Natural killer cell (primary cell): ENCODE measurements around the gene CDK18. TPM values are rescaled to one million over a fixed set of nuclear protein-coding genes. Genes with fewer than 3 reads are reported as not detected.

Experiments used
- ATAC-seq, 3 donors: fragments of 150-1000 bp in 2 of 3; fragments of 200-7000 bp in 1 of 3; cut with Tn5 transposase; 1 replicate in 1 of 3; 2 replicates in 2 of 3; pipeline ENCODE4 v1.10.0; 2021; ENCODE audit warnings: mild to moderate bottlenecking in 2 of 3, moderate library complexity in 2 of 3
- DNase-seq, 2 donors: peaks; one replicate each; pipeline versions ENCODE4 v3.0.0 to v3.0.0-alpha.2; 2013 to 2021; ENCODE audit warnings: mixed read lengths in 1 of 2
- H3K27ac ChIP-seq: one replicate; pipeline ENCODE4 v1.5.1; 2013; ENCODE audit warnings: mild to moderate bottlenecking, low read length
- H3K27me3 ChIP-seq: one replicate; pipeline ENCODE4 v1.6.1; 2013; ENCODE audit warnings: low read length; ENCODE audit not compliant: control insufficient read depth, insufficient read depth
- H3K36me3 ChIP-seq: one replicate; pipeline ENCODE4 v1.6.1; 2013; ENCODE audit warnings: low read length; ENCODE audit not compliant: control insufficient read depth, insufficient read depth
- H3K4me1 ChIP-seq: one replicate; pipeline ENCODE4 v1.6.1; 2013; ENCODE audit warnings: low read length; ENCODE audit not compliant: control insufficient read depth, insufficient read depth
- H3K4me3 ChIP-seq: one replicate; pipeline ENCODE4 v1.5.1; 2013; ENCODE audit warnings: low read length
- H3K9me3 ChIP-seq: one replicate; pipeline ENCODE4 v1.6.1; 2013; ENCODE audit warnings: low read length; ENCODE audit not compliant: control insufficient read depth, insufficient read depth
- H3K27ac Mint-ChIP-seq, 2 donors: one replicate each; pipeline ENCODE4 v1.8.0; 2022; ENCODE audit warnings: mild to moderate bottlenecking in 2 of 2, mixed read lengths in 2 of 2, moderate library complexity in 1 of 2
- H3K27me3 Mint-ChIP-seq, 2 donors: one replicate each; pipeline ENCODE4 v1.8.0; 2022; ENCODE audit warnings: low read depth in 2 of 2, mixed read lengths in 2 of 2
- H3K36me3 Mint-ChIP-seq: one replicate; pipeline ENCODE4 v1.8.0; 2022; ENCODE audit warnings: mixed read lengths
- H3K4me1 Mint-ChIP-seq, 2 donors: one replicate each; pipeline ENCODE4 v1.8.0; 2022; ENCODE audit warnings: mixed read lengths in 2 of 2
- H3K4me3 Mint-ChIP-seq: one replicate; pipeline ENCODE4 v1.8.0; 2022; ENCODE audit warnings: mild to moderate bottlenecking, moderate library complexity, mixed read lengths
- H3K9me3 Mint-ChIP-seq, 2 donors: one replicate each; pipeline ENCODE4 v1.8.0; 2022; ENCODE audit warnings: mixed read lengths in 2 of 2
- CTCF ChIP-seq: fragments of 200-600 bp; IDR thresholded peaks from one replicate; pipeline ENCODE4 v1.8.0; 2022; ENCODE audit warnings: antibody characterized with exemption
- WGBS: methylation state at CpG from one replicate; pipeline ENCODE4 v1.1.7; 2013; ENCODE audit warnings: missing lambda C conversion rate; ENCODE audit not compliant: insufficient coverage; 5-methylcytosine and 5-hydroxymethylcytosine counted together
- intact Hi-C: fragments of 100-400 bp; cut with micrococcal nuclease; formaldehyde crosslinking; loops from one replicate; pipeline ENCODE4 v1.14.2; 2022
- total RNA-seq, 4 donors: library from RNA; stranded (reverse); fragments of 120-200 nt in 1 of 4; gene quantifications; one replicate each; pipeline versions ENCODE4 v1.2.3 to v1.2.4, GENCODE V29; 2013 to 2022

Gene CDK18
- total RNA-seq, 3 donors from 2014 or later (not counting 1 experiment from before 2014, with no cell fraction given): 1.9 to 5.3 (median 4.0) TPM

GRCh38 chr1:205531191-205532025 lies 26.9 kb downstream of the CDK18 start:
- Mint-ChIP-seq H3K27ac (no peak overlapping the region), H3K4me3 (no peak overlapping the region), H3K9me3 (no peaks in the 10 kb centered on the region), H3K4me1 (peaks cover 0 to 7% of the 10 kb centered on the region in 2 donors), H3K36me3 (no peaks in the 10 kb centered on the region), H3K27me3 (peaks cover 0 to 13% of the 10 kb centered on the region in 2 donors)
- WGBS: 81% methylated on average over 20 of the region's 20 CpGs
- Histone ChIP-seq H3K27ac (no peak overlapping the region), H3K27me3 (no peaks in the 10 kb centered on the region), H3K36me3 (no peaks in the 10 kb centered on the region), H3K9me3 (no peaks in the 10 kb centered on the region), H3K4me3 (no peak overlapping the region), H3K4me1 (peaks cover 10% of the 10 kb centered on the region)
- DNase-seq (no peak), ATAC-seq (no peak)
- intact Hi-C loops: no loop called here
- TF ChIP-seq CTCF: no peak

DNA sequence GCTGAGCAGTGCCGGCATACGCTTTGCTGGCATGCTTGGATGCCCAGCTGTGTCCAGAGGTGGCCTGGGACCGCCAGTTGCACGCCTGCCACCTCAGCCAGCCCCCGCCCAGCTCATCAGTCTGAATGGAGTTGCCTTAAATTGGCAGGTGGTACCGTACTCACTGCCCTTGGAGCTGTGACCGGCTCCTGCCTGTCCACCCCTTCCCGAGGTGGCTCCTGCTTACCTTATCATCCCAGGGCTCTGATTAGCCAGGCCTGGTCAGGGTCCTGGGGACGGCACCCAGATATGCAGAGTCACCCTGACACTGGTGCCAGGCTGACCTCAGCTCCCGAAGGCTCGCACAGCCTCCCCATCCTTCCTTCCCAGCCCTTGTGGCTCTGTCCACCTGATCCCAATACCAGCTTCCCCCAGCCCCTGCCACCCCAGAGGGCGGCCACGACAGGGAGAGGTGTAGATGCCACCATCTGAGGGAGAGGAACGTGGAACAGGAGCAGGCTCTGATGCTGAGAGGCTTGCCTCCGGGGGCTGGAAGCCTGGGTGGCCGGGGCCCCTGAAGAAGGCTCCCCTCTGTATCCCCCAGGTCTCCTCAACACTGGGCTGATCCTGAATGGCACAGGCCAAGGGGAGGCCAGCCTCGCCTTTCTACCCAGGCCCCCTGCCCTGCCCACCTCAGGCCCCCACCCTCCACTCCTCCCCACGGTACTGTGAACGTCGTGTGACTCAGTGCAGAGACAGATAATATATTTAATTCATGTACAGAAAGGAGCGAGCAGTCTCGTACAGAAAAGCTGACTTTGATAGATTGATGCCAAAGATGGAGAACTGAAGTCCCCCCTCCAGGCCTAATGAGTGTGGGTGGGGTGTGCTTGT lies 27.8 kb downstream of the CDK18 start:
- Mint-ChIP-seq H3K27me3 (peaks cover 5 to 16% of the 10 kb centered on the region in 2 donors), H3K4me3 (no peak overlapping the region), H3K9me3 (no peaks in the 10 kb centered on the region), H3K27ac (no peak overlapping the region), H3K36me3 (no peaks in the 10 kb centered on the region), H3K4me1 (peaks cover 0 to 7% of the 10 kb centered on the region in 2 donors)
- Histone ChIP-seq H3K27me3 (no peaks in the 10 kb centered on the region), H3K9me3 (no peaks in the 10 kb centered on the region), H3K4me3 (no peak overlapping the region), H3K27ac (no peak overlapping the region), H3K36me3 (no peaks in the 10 kb centered on the region), H3K4me1 (peaks cover 13% of the 10 kb centered on the region)
- ATAC-seq: no peak
- DNase-seq: no peak
- intact Hi-C loops: no loop called here
- TF ChIP-seq CTCF: no peak
- 88% methylated on average over 17 of the region's 22 CpGs for WGBS

DNA sequence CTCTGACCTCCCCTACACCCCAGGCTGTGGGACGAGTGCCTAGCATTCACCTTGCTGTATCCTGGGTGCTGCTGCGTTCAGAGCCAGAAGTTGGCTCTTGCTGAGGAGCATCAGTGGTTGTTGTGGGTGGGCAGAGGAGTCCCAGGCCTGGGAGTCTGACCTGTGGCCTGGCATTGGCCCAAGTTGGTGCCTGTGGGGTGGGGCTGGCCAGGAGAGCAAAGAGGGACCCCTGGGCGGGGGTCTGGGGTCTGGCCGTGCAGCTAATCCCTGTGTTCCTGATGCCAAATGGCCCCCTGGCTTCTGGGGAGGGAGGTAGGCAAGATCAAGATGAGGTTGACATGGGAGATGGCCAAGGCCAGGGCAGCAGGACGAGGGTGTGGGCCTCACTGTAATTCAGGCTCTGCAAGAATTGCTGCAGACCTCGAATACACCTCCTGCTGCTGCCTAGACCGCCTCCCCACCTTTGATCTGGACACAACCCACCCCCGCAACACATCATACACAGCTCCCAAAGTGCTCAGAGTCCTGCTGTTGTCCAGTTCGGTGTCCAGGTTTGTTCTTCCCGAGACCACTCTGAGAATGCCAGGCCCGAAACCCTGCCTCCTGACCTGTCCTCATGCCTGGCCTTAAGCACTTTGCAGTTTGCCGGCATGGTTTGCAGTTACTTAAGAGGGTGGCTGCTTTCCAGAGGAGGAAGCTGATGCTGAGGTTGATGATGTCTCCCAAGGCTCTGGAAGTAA lies 28.7 kb downstream of the CDK18 start:
- H3K9me3 Mint-ChIP-seq: no peaks in the 10 kb centered on the region
- DNase-seq (no peak), ATAC-seq (no peak)
- intact Hi-C loops: no loop called here
- TF ChIP-seq CTCF: no peak
- H3K27ac ChIP-seq: no peak overlapping the region
- H3K27me3 ChIP-seq: no peaks in the 10 kb centered on the region
- 85% methylated on average over 12 of the region's 12 CpGs for WGBS
- no peaks in the 10 kb centered on the region for H3K36me3 Mint-ChIP-seq
- peaks cover 8 to 17% of the 10 kb centered on the region in 2 donors for H3K27me3 Mint-ChIP-seq
- peaks cover 13% of the 10 kb centered on the region for H3K4me1 ChIP-seq
- H3K9me3 ChIP-seq: no peaks in the 10 kb centered on the region
- no peaks in the 10 kb centered on the region for H3K36me3 ChIP-seq
- H3K27ac Mint-ChIP-seq: no peak overlapping the region
- peaks cover 0 to 7% of the 10 kb centered on the region in 2 donors for H3K4me1 Mint-ChIP-seq
- no peak overlapping the region for H3K4me3 Mint-ChIP-seq
- H3K4me3 ChIP-seq: no peak overlapping the region
